ENCODE results near the gene FAP. TPM values are rescaled to one million over a fixed set of nuclear protein-coding genes. Genes with fewer than 3 reads are reported as not detected.

FAP gene
- 0.16 TPM in 1 of 5 replicates, not detected in the others for total RNA-seq (2022; extraction: Qiagen RNA extraction)

GRCh38 chr2:162243294-162243693 lies at the start of gene FAP:
TSS of gene FAP (minus strand) at chr2:162243445. CDS start at chr2:162243327, 118 bp downstream.

GRCh38 chr2:162152147-162152546 lies 91.1 kb downstream of the FAP start, which contains the start of gene GCG:
TSS of gene GCG (minus strand) at chr2:162152247. CDS start at chr2:162149178, 3,069 bp downstream.

Other genes with a start within 250 kb of the FAP start
- 0.36 to 0.73 TPM (median 0.54 TPM) in 5 replicates for gene DPP4, start 169.2 kb downstream of the FAP start, total RNA-seq (2022; extraction: Qiagen RNA extraction)
- not detected in 5 replicates for gene GCG, start 91.2 kb downstream of the FAP start, total RNA-seq (2022; extraction: Qiagen RNA extraction)
- 0.88 to 1.5 TPM (median 1.1 TPM) in 5 replicates for gene IFIH1, start 75.2 kb upstream of the FAP start, total RNA-seq (2022; extraction: Qiagen RNA extraction)
- 5.4 to 7.0 TPM (median 5.9 TPM) in 5 replicates for gene GCA, start 100.7 kb upstream of the FAP start, total RNA-seq (2022; extraction: Qiagen RNA extraction)